Caco-2 (cell line): ENCODE results near the gene AUTS2. TPM values are rescaled to one million over a fixed set of nuclear protein-coding genes. Genes with fewer than 3 reads are reported as not detected.

Source experiments
- BruUV-seq: library from RNA; stranded (reverse); fragments of 400-500 nt; replicated peaks from 2 replicates; lab custom pipeline; 2021; lab: Mats Ljungman, UMichigan
- CTCF ChIA-PET: fragments of 300-600 bp; sonication (Branson Sonifier 250); formaldehyde crosslinking; loops from one replicate; lab custom pipeline; 2022; ENCODE audit warnings: antibody characterized with exemption; lab: Charles Lee
- POLR2A ChIA-PET: fragments of 300-600 bp; sonication (Branson Sonifier 250); formaldehyde crosslinking; loops from one replicate; lab custom pipeline; 2022; ENCODE audit warnings: antibody characterized with exemption; lab: Charles Lee
- DNase-seq, 2 experiments: peaks; one replicate each; pipeline versions ENCODE4 v3.0.0 to v3.0.0-alpha.2; 2020 to 2022
- H3K27me3 ChIP-seq: replicated peaks from 2 replicates; pipeline ENCODE4 v1.6.0; 2011; ENCODE audit warnings: low read length; ENCODE audit not compliant: control insufficient read depth, insufficient read depth
- H3K36me3 ChIP-seq: 2 replicates; pipeline ENCODE4 v1.5.1; 2011; ENCODE audit warnings: low read length; ENCODE audit not compliant: control insufficient read depth, insufficient read depth
- H3K4me1 ChIP-seq: fragments of 250-450 bp; sonication (Bioruptor Pico); 2 replicates; pipeline ENCODE4 v1.5.1; 2020; ENCODE audit warnings: mild to moderate bottlenecking
- H3K4me3 ChIP-seq: 2 replicates; pipeline ENCODE4 v1.5.1; 2011; ENCODE audit warnings: low read depth, mild to moderate bottlenecking, control low read depth, low read length
- H3K9me3 ChIP-seq: fragments of 250-450 bp; sonication (Bioruptor Pico); 2 replicates; pipeline ENCODE4 v1.5.1; 2020; ENCODE audit warnings: mild to moderate bottlenecking, moderate library complexity
- H3K27ac Mint-ChIP-seq: one replicate; pipeline ENCODE4 v1.8.0; 2022; ENCODE audit warnings: mixed read lengths; ENCODE audit not compliant: unreplicated experiment
- H3K27me3 Mint-ChIP-seq: one replicate; pipeline ENCODE4 v1.8.0; 2022; ENCODE audit warnings: mixed read lengths; ENCODE audit not compliant: insufficient read depth, unreplicated experiment
- H3K36me3 Mint-ChIP-seq: one replicate; pipeline ENCODE4 v1.8.0; 2022; ENCODE audit warnings: mild to moderate bottlenecking, mixed read lengths; ENCODE audit not compliant: insufficient read depth, unreplicated experiment
- H3K4me1 Mint-ChIP-seq: one replicate; pipeline ENCODE4 v1.8.0; 2022; ENCODE audit warnings: low read depth, mixed read lengths; ENCODE audit not compliant: unreplicated experiment
- H3K4me3 Mint-ChIP-seq: one replicate; pipeline ENCODE4 v1.8.0; 2022; ENCODE audit warnings: mild to moderate bottlenecking, moderate library complexity, mixed read lengths; ENCODE audit not compliant: unreplicated experiment
- H3K9me3 Mint-ChIP-seq: one replicate; pipeline ENCODE4 v1.8.0; 2022; ENCODE audit warnings: mixed read lengths; ENCODE audit not compliant: unreplicated experiment
- intact Hi-C: fragments of 100-400 bp; cut with micrococcal nuclease; formaldehyde crosslinking; loops from one replicate; pipeline ENCODE4 v1.10.0; 2022; ENCODE audit not compliant: unreplicated experiment
- total RNA-seq: library from RNA; stranded (reverse); gene quantifications from 2 replicates; pipeline ENCODE4 v1.2.3, GENCODE V29; 2022
- TF ChIP-seq, protein P1 (sequence below), 2 experiments: fragments of 200-600 bp in 1 of 2; IDR thresholded peaks; 1 replicate in 1 of 2; 2 replicates in 1 of 2; pipeline versions ENCODE4 v1.5.1 to v1.8.0; 2011 to 2022; ENCODE audit warnings: antibody characterized with exemption in 1 of 2, control low read depth in 1 of 2, inconsistent platforms in 1 of 2, low read depth in 1 of 2, low read length in 1 of 2, mild to moderate bottlenecking in 1 of 2, moderate library complexity in 1 of 2; ENCODE audit not compliant: insufficient read depth in 1 of 2, severe bottlenecking in 1 of 2, unreplicated experiment in 1 of 2

AUTS2 gene
- total RNA-seq, 1 experiment from 2014 or later, result 37.1 TPM

GRCh38 chr7:70154521-70155180 is 556.4 kb downstream of the AUTS2 start:
- H3K4me3 Mint-ChIP-seq, result no peak overlapping the region
- H3K9me3 Mint-ChIP-seq, result no peaks in the 10 kb centered on the region
- Histone ChIP-seq H3K4me3 (no peak overlapping the region), H3K27me3 (no peaks in the 10 kb centered on the region), H3K9me3 (no peaks in the 10 kb centered on the region), H3K4me1 (no peaks in the 10 kb centered on the region), H3K36me3 (no peaks in the 10 kb centered on the region)
- CTCF ChIA-PET, result no interaction called here
- DNase-seq, result no peak
- H3K36me3 Mint-ChIP-seq, result no peaks in the 10 kb centered on the region
- H3K4me1 Mint-ChIP-seq, result no peaks in the 10 kb centered on the region
- TF ChIP-seq, protein P1, sequence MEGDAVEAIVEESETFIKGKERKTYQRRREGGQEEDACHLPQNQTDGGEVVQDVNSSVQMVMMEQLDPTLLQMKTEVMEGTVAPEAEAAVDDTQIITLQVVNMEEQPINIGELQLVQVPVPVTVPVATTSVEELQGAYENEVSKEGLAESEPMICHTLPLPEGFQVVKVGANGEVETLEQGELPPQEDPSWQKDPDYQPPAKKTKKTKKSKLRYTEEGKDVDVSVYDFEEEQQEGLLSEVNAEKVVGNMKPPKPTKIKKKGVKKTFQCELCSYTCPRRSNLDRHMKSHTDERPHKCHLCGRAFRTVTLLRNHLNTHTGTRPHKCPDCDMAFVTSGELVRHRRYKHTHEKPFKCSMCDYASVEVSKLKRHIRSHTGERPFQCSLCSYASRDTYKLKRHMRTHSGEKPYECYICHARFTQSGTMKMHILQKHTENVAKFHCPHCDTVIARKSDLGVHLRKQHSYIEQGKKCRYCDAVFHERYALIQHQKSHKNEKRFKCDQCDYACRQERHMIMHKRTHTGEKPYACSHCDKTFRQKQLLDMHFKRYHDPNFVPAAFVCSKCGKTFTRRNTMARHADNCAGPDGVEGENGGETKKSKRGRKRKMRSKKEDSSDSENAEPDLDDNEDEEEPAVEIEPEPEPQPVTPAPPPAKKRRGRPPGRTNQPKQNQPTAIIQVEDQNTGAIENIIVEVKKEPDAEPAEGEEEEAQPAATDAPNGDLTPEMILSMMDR (IDR thresholded peaks at IDR 0.05; ENCODE audit: insufficient read depth in 1 of 2, low read depth in 1 of 2, low read length in 1 of 2, severe bottlenecking in 1 of 2, unreplicated experiment in 1 of 2), result no peak
- no TSS peak for BruUV-seq
- intact Hi-C loops, result no loop called here
- H3K27me3 Mint-ChIP-seq, result peaks cover 3% of the 10 kb centered on the region
- POLR2A ChIA-PET, result no interaction called here
- no peak overlapping the region for H3K27ac Mint-ChIP-seq

DNA sequence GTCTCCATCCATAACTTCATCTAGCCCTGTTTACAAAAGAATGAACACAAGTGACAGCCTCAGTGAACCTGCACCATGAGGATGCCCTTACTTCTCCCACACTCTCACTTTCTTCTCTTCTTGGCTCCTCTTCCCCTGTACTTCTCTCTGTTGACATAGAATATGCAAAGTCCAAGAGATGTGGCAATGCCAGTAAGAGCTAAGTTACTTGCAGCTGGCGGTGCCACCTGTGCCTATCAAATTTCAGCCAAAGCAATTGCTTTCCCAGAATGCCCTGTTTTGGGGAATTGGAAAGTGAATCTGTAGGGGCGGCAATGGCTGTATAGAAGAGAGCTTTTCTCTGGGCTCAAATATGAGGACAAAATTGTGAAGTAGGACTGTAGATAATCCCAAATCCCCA is 557.8 kb downstream of the AUTS2 start:
- no peak overlapping the region for H3K4me3 ChIP-seq
- H3K27me3 ChIP-seq, result no peaks in the 10 kb centered on the region
- CTCF ChIA-PET, result no interaction called here
- Mint-ChIP-seq H3K27me3 (peaks cover 3% of the 10 kb centered on the region), H3K9me3 (no peaks in the 10 kb centered on the region), H3K36me3 (no peaks in the 10 kb centered on the region), H3K27ac (no peak overlapping the region), H3K4me1 (no peaks in the 10 kb centered on the region), H3K4me3 (no peak overlapping the region)
- TF ChIP-seq, protein P1 (IDR thresholded peaks at IDR 0.05; ENCODE audit: insufficient read depth in 1 of 2, low read depth in 1 of 2, low read length in 1 of 2, severe bottlenecking in 1 of 2, unreplicated experiment in 1 of 2), result no peak
- H3K36me3 ChIP-seq, result no peaks in the 10 kb centered on the region
- no TSS peak for BruUV-seq
- DNase-seq, result no peak
- H3K4me1 ChIP-seq, result no peaks in the 10 kb centered on the region
- POLR2A ChIA-PET, result no interaction called here
- H3K9me3 ChIP-seq, result no peaks in the 10 kb centered on the region
- intact Hi-C loops, result no loop called here

DNA sequence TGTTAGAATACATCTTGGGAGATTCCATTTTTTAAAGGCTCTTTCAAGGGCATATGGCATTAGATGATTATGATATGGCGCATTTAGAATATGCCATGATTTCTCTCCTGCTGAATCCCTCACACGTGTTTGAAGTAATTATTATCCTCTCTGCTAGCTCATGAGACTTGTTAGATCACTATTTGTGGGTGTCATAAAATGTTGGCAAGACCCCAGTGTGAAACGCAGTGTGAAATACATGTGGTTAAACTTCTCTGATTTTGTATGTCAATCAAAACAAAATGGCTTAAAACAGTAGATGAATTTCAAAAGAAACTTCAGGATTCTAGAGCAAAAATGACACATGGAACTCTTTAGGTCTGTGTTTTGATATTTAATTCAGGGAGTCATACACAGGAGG is 560.8 kb downstream of the AUTS2 start:
- ChIA-PET POLR2A (no interaction called here), CTCF (no interaction called here)
- no peaks in the 10 kb centered on the region for H3K27me3 ChIP-seq
- H3K27me3 Mint-ChIP-seq, result peaks cover 3% of the 10 kb centered on the region
- no peak overlapping the region for H3K27ac Mint-ChIP-seq
- H3K4me3 ChIP-seq, result no peak overlapping the region
- H3K36me3 Mint-ChIP-seq, result no peaks in the 10 kb centered on the region
- H3K4me1 Mint-ChIP-seq, result no peaks in the 10 kb centered on the region
- TF ChIP-seq, protein P1 (IDR thresholded peaks at IDR 0.05; ENCODE audit: insufficient read depth in 1 of 2, low read depth in 1 of 2, low read length in 1 of 2, severe bottlenecking in 1 of 2, unreplicated experiment in 1 of 2), result no peak
- H3K9me3 ChIP-seq, result no peaks in the 10 kb centered on the region
- H3K4me1 ChIP-seq, result no peaks in the 10 kb centered on the region
- intact Hi-C loops, result no loop called here
- BruUV-seq, result no TSS peak
- no peak overlapping the region for H3K4me3 Mint-ChIP-seq
- no peaks in the 10 kb centered on the region for H3K9me3 Mint-ChIP-seq
- no peaks in the 10 kb centered on the region for H3K36me3 ChIP-seq
- DNase-seq, result no peak
